Pulmonary artery endothelial cell (primary cell): ENCODE measurements around the gene AP1B1. TPM values are rescaled to one million over a fixed set of nuclear protein-coding genes. Genes with fewer than 3 reads are reported as not detected.
"Not testable (repeated sequence)": the region's sequence is repeated elsewhere in the genome, so short reads cannot be mapped to it uniquely, and the experiment has no call there.

Source experiments
- DNase-seq: peaks from one replicate; pipeline ENCODE4 v3.0.0-alpha.2; 2011; ENCODE audit warnings: low read depth, low spot score
- total RNA-seq: library from RNA; depleted of rRNA; stranded (reverse); fragments of >200 nt; gene quantifications from 2 replicates; pipeline ENCODE4 v1.2.3, GENCODE V29; 2014

AP1B1 gene
- total RNA-seq, 1 donor from 2014 or later, result 132 TPM

DNA sequence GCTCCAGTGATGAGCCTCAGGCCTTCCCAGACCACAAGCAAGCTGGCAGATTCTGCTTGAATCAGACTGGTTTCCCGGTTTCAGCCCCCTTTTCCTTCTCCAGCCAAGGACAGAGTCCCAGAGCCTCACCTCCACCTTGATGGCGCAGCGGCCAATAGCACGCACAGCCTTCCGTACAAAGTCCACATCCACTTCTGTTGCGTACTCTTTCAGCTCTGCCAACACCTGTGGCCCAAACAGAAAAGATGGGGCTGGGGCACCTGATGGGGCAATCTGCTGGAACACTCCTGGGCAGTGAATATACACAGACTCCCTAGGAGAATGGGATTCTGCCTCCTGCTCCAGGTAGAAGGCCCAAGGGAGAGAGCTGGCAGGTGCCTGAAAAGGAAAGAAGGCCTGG is 37.3 kb downstream of the AP1B1 start:
- no peak for DNase-seq

DNA sequence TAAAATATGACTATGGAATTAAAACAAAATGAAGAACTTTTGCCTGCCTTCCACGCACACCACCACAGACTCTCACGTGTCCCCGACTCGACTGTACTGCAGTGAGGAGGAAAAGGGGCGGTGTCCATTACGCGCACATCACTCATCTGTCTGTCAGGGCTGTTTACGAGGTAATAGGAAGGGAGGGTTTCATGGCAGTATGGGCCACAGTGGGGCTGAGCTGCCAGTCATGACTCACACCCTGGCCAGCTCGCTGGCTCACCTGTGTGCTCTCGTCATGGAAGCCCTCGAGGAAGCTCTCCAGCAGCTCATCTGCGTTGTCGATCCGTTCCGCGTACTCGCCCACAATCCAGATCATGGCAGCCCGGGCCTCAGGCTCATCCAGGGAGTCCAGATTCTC is 39.4 kb downstream of the AP1B1 start:
- no peak for DNase-seq

DNA sequence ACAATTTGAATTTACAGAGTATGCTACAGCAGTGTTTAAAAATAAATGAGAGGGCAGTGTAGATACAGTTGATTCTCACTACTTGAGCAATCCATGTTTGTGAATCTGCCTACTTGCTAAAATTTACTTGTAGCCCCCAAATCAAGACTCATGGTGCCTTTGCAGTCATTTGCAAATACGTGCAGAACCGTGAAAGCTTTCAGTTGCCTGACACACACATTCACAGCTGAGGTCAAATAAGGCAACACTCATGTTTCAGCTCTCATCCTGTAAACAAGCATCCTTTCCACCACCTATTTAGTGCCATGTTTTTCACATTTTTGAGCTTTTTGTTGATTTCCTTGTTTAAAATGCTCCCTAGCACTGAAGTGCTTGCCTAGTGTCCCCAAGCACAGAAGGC is 40.3 kb downstream of the AP1B1 start:
- DNase-seq, result no peak

- no peak for DNase-seq
Measured at GRCh38 chr22:29346659-29347058, 41.7 kb downstream of the AP1B1 start.

GRCh38 chr22:29345932-29346331 is 42.4 kb downstream of the AP1B1 start:
- no peak for DNase-seq

GRCh38 chr22:29344889-29345288 is 43.5 kb downstream of the AP1B1 start:
- DNase-seq, result not testable (repeated sequence)

DNA sequence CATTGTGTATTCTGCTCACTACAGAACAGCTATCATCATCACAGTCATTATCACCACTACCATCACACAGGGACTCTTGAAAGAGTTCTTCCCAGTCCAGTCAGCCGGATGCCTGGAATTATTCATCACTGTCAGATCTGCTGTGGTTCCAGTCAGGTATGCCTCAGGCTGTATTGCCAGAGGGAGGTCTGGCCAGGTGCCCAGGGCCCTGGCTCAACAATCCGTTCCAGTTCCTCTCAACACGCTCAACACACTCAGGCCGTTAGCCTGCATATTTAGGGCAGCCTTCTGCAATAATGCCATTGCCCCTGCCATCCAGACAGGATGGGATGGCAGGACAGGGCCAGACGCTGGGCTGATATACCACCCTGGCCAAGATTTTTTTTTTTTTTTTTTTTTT is 44.2 kb downstream of the AP1B1 start:
- peak; percentile 33 for DNase-seq

GRCh38 chr22:29343313-29343805 is 45.0 kb downstream of the AP1B1 start:
- no peak for DNase-seq

DNA sequence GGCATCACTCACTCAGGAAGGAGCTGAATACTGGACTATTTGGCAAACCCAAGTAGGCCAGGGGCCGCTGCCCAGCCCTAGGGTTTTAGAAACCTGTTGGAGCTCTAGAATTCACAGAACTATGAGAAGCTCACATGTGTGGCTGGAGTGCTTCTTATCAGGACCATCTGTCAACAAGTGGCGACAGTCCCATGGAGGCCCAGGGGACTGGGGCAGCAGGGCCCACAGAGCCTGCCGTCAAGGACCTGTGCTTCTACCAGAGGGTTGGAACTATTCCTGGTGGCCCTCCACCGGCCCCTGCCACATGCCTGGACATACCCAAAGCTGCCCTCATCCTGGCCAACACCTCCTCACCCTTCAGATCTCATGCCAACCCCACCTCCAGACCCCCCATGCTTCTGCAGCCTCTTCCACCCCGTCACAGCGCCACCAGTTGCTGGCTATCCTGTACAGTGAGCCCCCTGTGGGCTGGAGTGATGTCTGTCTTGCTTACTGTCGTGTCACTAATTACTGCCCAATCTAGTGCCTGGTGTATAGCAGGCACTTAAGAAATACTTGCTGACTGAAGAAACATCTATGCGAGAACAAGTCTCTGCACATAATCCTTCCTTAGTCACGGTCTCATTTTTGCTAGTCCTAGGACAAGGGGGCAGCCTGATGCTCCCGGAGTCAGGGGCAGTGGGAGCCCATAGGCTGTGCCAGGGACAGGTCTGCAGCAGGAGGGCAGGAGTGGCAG is 45.6 kb downstream of the AP1B1 start:
- no peak for DNase-seq

GRCh38 chr22:29342177-29342576 is 46.2 kb downstream of the AP1B1 start:
- no peak for DNase-seq

DNA sequence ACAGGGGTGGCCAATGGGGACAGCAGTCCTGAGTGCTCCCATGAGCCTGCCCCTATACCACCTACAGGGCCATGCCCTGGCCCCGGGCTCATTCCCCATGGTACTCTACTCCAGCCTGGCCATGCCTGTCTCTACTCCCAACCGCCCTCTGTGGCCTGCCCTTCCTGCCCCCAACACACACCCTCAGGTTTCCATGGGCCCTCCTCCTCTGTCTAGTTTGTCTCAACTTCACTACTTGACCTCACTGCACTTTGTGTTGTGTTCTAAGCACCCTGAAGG is 46.6 kb downstream of the AP1B1 start:
- DNase-seq, result no peak

- DNase-seq, result no peak
Measured at GRCh38 chr22:29341056-29341848, 47.1 kb downstream of the AP1B1 start.

- DNase-seq, result no peak
Measured at GRCh38 chr22:29340566-29340965, 47.8 kb downstream of the AP1B1 start.

DNA sequence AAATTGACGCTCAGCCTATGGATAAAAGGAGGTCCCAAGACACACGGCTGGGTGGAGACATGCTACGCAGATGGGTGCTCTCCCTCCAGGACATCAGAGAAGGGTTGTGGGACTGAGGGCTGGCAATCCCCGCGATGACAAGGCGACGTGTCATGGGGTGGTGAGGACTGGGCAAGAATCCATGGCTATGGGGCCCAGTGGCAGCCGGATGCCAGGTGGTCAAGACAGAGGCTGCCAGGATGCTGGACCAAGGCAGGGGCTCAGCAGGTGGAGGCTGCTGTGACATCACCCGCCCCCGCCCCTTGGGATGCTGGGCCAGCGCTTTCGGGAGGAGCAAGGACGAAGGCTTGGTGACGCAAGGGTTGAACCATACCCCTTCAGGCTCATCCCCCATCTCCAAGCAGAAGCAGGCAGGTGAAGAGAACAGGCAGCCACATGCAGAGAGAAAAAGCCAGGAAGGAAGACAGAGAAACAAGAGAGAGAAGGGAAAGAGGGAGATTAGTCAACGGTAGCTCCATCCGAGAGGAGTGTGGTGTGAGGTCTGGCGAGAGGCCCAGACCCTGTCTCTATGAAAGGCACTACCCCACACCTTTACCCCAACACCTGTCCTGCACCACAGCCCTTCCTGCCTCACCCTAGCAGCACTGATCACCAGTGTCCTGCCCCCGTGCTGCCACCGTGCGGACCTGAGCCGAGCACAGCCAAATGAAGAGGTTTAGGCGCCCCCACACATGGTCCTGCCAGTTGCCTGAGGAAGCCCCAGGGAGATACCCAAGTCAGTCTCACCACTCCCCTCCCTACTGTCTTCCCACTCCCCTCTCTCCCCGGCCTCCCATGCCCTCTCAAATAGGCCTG is 48.8 kb downstream of the AP1B1 start:
- DNase-seq, result no peak

DNA sequence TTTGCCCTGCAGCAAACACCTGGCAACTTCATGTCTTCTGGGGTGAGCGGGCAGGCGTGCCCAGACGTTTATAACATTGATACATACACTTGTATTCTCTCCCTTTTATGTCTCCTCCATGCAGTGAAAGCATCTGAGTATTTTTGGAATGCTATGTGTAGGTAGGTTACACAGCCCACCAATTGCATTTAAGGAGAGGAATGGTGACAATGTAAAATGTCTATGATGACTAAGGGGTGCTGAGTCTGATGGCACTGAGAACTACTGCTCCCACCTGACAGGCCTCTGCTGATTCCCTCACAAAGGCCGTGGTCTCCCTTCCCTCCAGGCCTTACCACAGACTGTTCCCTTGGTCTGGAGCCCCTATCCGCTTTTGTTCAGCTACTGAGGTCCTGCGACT is 50.0 kb downstream of the AP1B1 start:
- no peak for DNase-seq

DNA sequence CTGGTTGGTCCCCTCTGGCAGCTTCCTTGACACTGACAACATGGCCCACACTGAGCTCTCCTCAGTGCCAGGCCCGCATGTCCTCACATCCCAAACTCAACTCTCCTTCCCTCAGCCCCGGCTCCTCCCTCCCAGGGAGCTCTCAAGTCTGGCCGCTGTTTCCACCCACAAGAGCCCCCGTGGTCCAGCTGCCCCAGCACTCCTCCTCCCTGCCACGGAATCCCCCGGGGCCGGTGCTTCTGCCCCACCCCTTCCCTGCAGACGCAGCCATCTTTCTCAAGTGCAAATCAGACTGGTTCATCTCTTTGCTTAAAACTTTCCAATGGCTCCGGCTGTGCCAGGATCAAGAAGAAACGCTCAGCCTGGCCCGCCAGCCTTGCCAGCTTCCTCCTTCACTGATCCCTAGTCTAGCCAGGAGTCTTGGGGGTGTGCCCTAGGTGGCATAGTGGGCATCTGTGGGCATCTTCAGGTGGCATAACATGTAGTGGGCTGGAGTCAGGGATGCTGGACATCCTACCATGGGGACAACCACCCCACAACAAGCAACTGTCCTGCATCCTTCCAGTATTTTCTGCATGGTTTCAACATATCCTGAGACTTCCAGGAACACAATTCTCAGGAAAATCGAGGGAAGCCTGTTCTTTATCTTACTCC is 50.6 kb downstream of the AP1B1 start:
- no peak for DNase-seq

- DNase-seq, result no peak
Measured at GRCh38 chr22:29336751-29337490, 51.4 kb downstream of the AP1B1 start.

DNA sequence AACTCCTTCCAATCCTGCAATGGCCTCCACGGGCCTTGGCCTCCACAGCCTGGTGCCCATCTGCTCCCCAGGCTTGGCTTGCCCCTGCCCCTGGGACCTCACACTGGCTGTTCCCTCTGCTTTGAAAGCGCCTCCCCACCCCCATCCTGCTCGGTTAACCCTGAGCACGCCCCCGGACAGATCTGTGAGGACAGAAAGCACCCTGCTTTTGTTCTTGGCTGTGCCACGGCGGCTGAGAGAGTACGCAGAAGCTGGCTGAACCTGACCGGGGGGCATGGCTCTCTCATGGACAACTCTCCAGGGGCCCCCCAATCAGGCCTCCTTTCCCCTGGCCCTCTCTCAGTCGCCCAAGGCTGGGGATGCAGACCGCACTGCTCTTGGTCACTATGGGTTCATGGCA is 52.7 kb downstream of the AP1B1 start:
- DNase-seq, result no peak

DNA sequence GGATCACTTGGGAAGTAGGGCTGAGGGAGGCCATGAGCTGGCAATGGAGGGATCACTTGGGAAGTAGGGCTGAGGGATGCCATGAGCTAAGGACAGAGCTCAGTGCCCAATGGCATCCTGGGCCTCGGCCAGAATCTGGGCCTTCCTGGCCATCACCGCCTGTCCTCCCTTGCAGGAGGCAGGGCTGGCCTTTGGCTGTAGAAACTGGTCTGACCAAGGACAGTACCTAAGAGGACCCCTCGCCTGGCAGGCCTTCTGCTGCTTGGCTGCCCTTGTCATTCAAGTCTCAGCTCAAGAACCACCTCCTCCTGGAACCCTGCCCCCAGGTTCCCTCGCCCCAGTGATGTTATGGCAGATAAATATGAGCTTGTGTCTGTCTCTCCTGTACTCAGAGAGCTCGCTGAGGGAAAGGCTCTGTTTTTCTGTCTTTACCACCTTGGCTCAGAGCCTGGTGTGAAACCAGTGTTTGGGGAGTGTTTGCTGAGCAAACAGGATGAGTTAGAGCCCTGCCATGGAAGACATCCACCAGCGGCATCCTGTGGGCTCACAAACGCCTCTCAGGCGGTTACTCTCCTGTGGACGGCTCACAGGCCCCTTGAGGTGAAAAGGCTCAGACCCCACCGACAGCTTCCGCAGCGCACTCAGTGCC is 53.5 kb downstream of the AP1B1 start:
- no peak for DNase-seq

- no peak for DNase-seq
Measured at GRCh38 chr22:29334148-29334547, 54.2 kb downstream of the AP1B1 start.
